ENCODE results near the gene GAK. TPM values are rescaled to one million over a fixed set of nuclear protein-coding genes. Genes with fewer than 3 reads are reported as not detected.

Gene GAK
- total RNA-seq, 1 donor from 2014 or later = 86.9 TPM

- H3K27me3 ChIP-seq (ENCODE audit: insufficient read depth, low read length) = peaks cover 42% of the 10 kb centered on the region
Observed at GRCh38 chr4:820230-821172, 111.6 kb downstream of the GAK start.

GRCh38 chr4:819401-820229, 112.5 kb downstream of the GAK start:
- Histone ChIP-seq H4K20me1 (ENCODE audit: insufficient read depth, low read length) (peaks cover 8% of the 10 kb centered on the region), H3K27ac (ENCODE audit: low read depth, low read length) (no peak overlapping the region), H3K36me3 (ENCODE audit: insufficient read depth, low read length) (no peaks in the 10 kb centered on the region), H2AFZ (ENCODE audit: low read depth, low read length) (no peak overlapping the region), H3K4me1 (ENCODE audit: insufficient read depth, low read length) (no peaks in the 10 kb centered on the region), H3K4me2 (ENCODE audit: low read length) (no peak overlapping the region), H3K9me3 (ENCODE audit: insufficient read depth, low read depth, low read length) (peaks cover 4% of the 10 kb centered on the region), H3K9ac (ENCODE audit: low read length) (no peak overlapping the region), H3K4me3 (ENCODE audit: insufficient read depth, low read depth, low read length) (no peak overlapping the region), H3K79me2 (ENCODE audit: insufficient read depth, low read length) (no peaks in the 10 kb centered on the region), H3K27me3 (ENCODE audit: insufficient read depth, low read length) (peaks cover 43% of the 10 kb centered on the region)
- peaks cover 6% of the 10 kb centered on the region for H3K9me3 Mint-ChIP-seq (ENCODE audit: unreplicated experiment)
- no peak overlapping the region for H3K4me3 Mint-ChIP-seq (ENCODE audit: unreplicated experiment)
- DNase-seq (ENCODE audit: low read depth) (no peak), FAIRE-seq (no peak)
- H3K4me1 Mint-ChIP-seq (ENCODE audit: low read depth, unreplicated experiment) = peaks cover 1% of the 10 kb centered on the region
- no peaks in the 10 kb centered on the region for H3K36me3 Mint-ChIP-seq (ENCODE audit: low read depth, unreplicated experiment)
- TF ChIP-seq EZH2 (IDR thresholded peaks at IDR 0.05; ENCODE audit: insufficient read depth, low read length) (no peak), CTCF (IDR thresholded peaks at IDR 0.05; ENCODE audit: insufficient read depth, low read depth, low read length) (no peak)
- H3K27me3 Mint-ChIP-seq (ENCODE audit: low read depth, unreplicated experiment) = peaks cover 78% of the 10 kb centered on the region
- no peak overlapping the region for H3K27ac Mint-ChIP-seq (ENCODE audit: unreplicated experiment)

More at GRCh38 chr4:820230-821172, 111.6 kb downstream of the GAK start:
- Histone ChIP-seq H3K79me2 (ENCODE audit: insufficient read depth, low read length) (no peaks in the 10 kb centered on the region), H3K4me3 (ENCODE audit: insufficient read depth, low read depth, low read length) (no peak overlapping the region), H3K4me2 (ENCODE audit: low read length) (no peak overlapping the region), H3K27ac (ENCODE audit: low read depth, low read length) (no peak overlapping the region), H3K9ac (ENCODE audit: low read length) (no peak overlapping the region), H4K20me1 (ENCODE audit: insufficient read depth, low read length) (peaks cover 8% of the 10 kb centered on the region), H3K4me1 (ENCODE audit: insufficient read depth, low read length) (no peaks in the 10 kb centered on the region), H3K36me3 (ENCODE audit: insufficient read depth, low read length) (no peaks in the 10 kb centered on the region), H2AFZ (ENCODE audit: low read depth, low read length) (no peak overlapping the region), H3K9me3 (ENCODE audit: insufficient read depth, low read depth, low read length) (peaks cover 4% of the 10 kb centered on the region)
- peaks cover 71% of the 10 kb centered on the region for H3K27me3 Mint-ChIP-seq (ENCODE audit: low read depth, unreplicated experiment)
- no peak overlapping the region for H3K4me3 Mint-ChIP-seq (ENCODE audit: unreplicated experiment)
- H3K9me3 Mint-ChIP-seq (ENCODE audit: unreplicated experiment) = peaks cover 6% of the 10 kb centered on the region
- peaks cover 1% of the 10 kb centered on the region for H3K4me1 Mint-ChIP-seq (ENCODE audit: low read depth, unreplicated experiment)
- H3K27ac Mint-ChIP-seq (ENCODE audit: unreplicated experiment) = no peak overlapping the region
- TF ChIP-seq EZH2 (IDR thresholded peaks at IDR 0.05; ENCODE audit: insufficient read depth, low read length) (no peak), CTCF (IDR thresholded peaks at IDR 0.05; ENCODE audit: insufficient read depth, low read depth, low read length) (no peak)
- FAIRE-seq (no peak), DNase-seq (ENCODE audit: low read depth) (no peak)
- H3K36me3 Mint-ChIP-seq (ENCODE audit: low read depth, unreplicated experiment) = no peaks in the 10 kb centered on the region

All from astrocyte (in vitro differentiated cells and primary cell).